ENCODE measurements around the gene MAFG. TPM values are rescaled to one million over a fixed set of nuclear protein-coding genes. Genes with fewer than 3 reads are reported as not detected.

Gene MAFG
- total RNA-seq, 4 donors from 2014 or later, result 10.0 to 26.6 (median 23.5) TPM

- no peak for DNase-seq
- H3K27me3 ChIP-seq, result peaks cover 0 to 20% (median 0%) of the 10 kb centered on the region in 4 donors
- peaks cover 11 to 43% (median 13%) of the 10 kb centered on the region in 3 donors for H3K4me1 ChIP-seq
- H3K36me3 ChIP-seq, result peaks cover 4 to 78% (median 12%) of the 10 kb centered on the region in 3 donors
- peak overlapping the region in 1 of 4 donors; percentile 19 for H3K27ac ChIP-seq
- TF ChIP-seq POLR2A (IDR thresholded peaks at IDR 0.05) (no peak), CTCF (IDR thresholded peaks at IDR 0.05) (no peak)
- intact Hi-C loops (cut with DNase I), result no loop called here
- peak overlapping the region; percentile 23 to 62 (median 39) for H3K4me3 ChIP-seq
- no CpG with 5 or more reads among the region's 47 CpGs for WGBS, 2 donors
- H3K9me3 ChIP-seq, result no peaks in the 10 kb centered on the region
These were observed 24.7 kb downstream of the MAFG start for GRCh38 chr17:81902653-81903414.

GRCh38 chr17:81902023-81902652 lies 25.4 kb downstream of the MAFG start, which contains the start of gene NPB:
Gene NPB, plus strand, starts transcription at chr17:81902238. Its CDS starts 40 bp downstream, at chr17:81902278.
- Histone ChIP-seq H3K27me3 (peaks cover 0 to 20% (median 0%) of the 10 kb centered on the region in 4 donors), H3K9me3 (no peaks in the 10 kb centered on the region), H3K4me1 (peaks cover 11 to 43% (median 13%) of the 10 kb centered on the region in 3 donors), H3K27ac (peak within 1 kb of the TSS in 1 of 4 donors; percentile 19), H3K36me3 (peaks cover 9 to 78% (median 10%) of the 10 kb centered on the region in 3 donors), H3K4me3 (peak within 1 kb of the TSS; percentile 23 to 62 (median 39))
- intact Hi-C loops (cut with DNase I), result no loop called here
- TF ChIP-seq CTCF (IDR thresholded peaks at IDR 0.05) (no peak), POLR2A (IDR thresholded peaks at IDR 0.05) (no peak)
- no CpG with 5 or more reads among the region's 79 CpGs for WGBS, 2 donors
- DNase-seq, result no peak

- Histone ChIP-seq H3K4me1 (peaks cover 11 to 43% (median 13%) of the 10 kb centered on the region in 3 donors), H3K36me3 (peaks cover 10 to 78% (median 15%) of the 10 kb centered on the region in 3 donors), H3K27me3 (peaks cover 0 to 20% (median 0%) of the 10 kb centered on the region in 4 donors), H3K27ac (no peak overlapping the region), H3K9me3 (no peaks in the 10 kb centered on the region), H3K4me3 (peak overlapping the region; percentile 23 to 62 (median 39))
- TF ChIP-seq CTCF (IDR thresholded peaks at IDR 0.05) (no peak), POLR2A (IDR thresholded peaks at IDR 0.05) (no peak)
- WGBS, 2 donors, result 94 to 98% methylated on average over 6 to 7 of the region's 21 CpGs
- DNase-seq, result no peak
- intact Hi-C loops (cut with DNase I), result no loop called here
These were observed 26.1 kb downstream of the MAFG start for GRCh38 chr17:81901167-81902022.

GRCh38 chr17:81900181-81900820 lies 27.2 kb downstream of the MAFG start:
- no peak for DNase-seq
- peaks cover 10 to 78% (median 21%) of the 10 kb centered on the region in 3 donors for H3K36me3 ChIP-seq
- H3K27me3 ChIP-seq, result peaks cover 0 to 20% (median 0%) of the 10 kb centered on the region in 4 donors
- H3K4me3 ChIP-seq, result no peak overlapping the region
- no peaks in the 10 kb centered on the region for H3K9me3 ChIP-seq
- intact Hi-C loops (cut with DNase I), result no loop called here
- peaks cover 11 to 43% (median 13%) of the 10 kb centered on the region in 3 donors for H3K4me1 ChIP-seq
- WGBS, 2 donors, result 29 to 44% methylated on average over 7 to 11 of the region's 18 CpGs
- TF ChIP-seq CTCF (IDR thresholded peaks at IDR 0.05), result no peak
- no peak overlapping the region for H3K27ac ChIP-seq
